Astrocyte of the cerebellum (primary cell): ENCODE measurements around the gene PKP3.
"Not testable (repeated sequence)": the region's sequence is repeated elsewhere in the genome, so short reads cannot be mapped to it uniquely, and the experiment has no call there.

Source experiments
- DNase-seq: peaks from one replicate; pipeline ENCODE4 v3.0.0-alpha.2; 2011; ENCODE audit warnings: low read depth
- H3K4me3 ChIP-seq: 2 replicates; pipeline ENCODE4 v1.5.1; 2011; ENCODE audit warnings: mild to moderate bottlenecking, low read depth, low read length, moderate library complexity
- in situ Hi-C: cut with HindIII; loops from 2 replicates; pipeline ENCODE4 v1.10.0; 2017; ENCODE audit warnings: low sequenced_read_pairs
- TF ChIP-seq, protein P1 (sequence below): IDR thresholded peaks from 2 replicates; pipeline ENCODE4 v1.5.1; 2012; ENCODE audit warnings: low read length, low read depth, moderate library complexity, mild to moderate bottlenecking; ENCODE audit errors: missing control alignments

The PKP3 gene

DNA sequence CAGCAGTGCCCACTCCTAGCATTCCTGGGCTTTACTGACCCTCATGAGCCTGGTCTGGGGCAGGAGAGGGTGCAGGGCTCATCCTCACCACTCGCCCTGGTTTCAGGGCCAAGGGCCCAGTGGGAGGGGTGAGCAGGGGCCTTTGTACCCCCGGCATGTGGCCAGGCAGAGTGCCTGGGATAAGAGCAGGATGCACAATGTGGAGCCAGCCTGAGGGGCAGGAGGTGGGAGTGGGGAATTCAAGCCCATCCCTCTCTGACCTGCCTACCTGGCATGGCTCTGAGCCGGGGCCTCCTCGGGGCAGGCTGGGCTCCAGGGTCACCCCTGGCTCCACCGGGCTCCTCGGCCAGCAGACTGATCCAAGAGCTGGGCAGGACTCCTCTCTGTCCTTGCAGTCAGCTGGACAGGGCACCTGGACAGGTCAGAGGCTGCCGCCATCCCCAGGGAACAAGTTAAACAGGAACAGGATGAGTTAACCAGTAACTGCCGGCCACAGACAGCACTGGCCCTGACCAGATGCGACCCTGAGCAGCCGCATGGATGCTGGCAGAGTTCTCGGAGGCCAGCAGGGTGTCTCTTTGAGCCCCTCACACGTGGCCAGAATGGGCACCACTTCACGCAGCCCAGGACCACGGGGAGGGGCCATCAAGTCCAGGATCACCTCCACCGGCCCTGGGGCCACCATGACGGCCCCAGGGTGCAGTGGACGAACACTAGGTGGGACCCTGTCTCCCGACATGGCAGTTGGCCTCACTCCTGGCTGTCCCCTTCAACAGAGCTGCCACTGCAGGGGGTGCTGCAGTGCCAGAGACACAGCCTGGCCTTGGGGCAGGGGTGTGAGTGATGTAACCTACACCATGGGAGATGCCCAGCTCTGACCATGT lies 15.8 kb downstream of the PKP3 start:
- TF ChIP-seq, protein P1, sequence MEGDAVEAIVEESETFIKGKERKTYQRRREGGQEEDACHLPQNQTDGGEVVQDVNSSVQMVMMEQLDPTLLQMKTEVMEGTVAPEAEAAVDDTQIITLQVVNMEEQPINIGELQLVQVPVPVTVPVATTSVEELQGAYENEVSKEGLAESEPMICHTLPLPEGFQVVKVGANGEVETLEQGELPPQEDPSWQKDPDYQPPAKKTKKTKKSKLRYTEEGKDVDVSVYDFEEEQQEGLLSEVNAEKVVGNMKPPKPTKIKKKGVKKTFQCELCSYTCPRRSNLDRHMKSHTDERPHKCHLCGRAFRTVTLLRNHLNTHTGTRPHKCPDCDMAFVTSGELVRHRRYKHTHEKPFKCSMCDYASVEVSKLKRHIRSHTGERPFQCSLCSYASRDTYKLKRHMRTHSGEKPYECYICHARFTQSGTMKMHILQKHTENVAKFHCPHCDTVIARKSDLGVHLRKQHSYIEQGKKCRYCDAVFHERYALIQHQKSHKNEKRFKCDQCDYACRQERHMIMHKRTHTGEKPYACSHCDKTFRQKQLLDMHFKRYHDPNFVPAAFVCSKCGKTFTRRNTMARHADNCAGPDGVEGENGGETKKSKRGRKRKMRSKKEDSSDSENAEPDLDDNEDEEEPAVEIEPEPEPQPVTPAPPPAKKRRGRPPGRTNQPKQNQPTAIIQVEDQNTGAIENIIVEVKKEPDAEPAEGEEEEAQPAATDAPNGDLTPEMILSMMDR = no peak
- no peak overlapping the region for H3K4me3 ChIP-seq
- no peak for DNase-seq
- in situ Hi-C loops = no loop called here

DNA sequence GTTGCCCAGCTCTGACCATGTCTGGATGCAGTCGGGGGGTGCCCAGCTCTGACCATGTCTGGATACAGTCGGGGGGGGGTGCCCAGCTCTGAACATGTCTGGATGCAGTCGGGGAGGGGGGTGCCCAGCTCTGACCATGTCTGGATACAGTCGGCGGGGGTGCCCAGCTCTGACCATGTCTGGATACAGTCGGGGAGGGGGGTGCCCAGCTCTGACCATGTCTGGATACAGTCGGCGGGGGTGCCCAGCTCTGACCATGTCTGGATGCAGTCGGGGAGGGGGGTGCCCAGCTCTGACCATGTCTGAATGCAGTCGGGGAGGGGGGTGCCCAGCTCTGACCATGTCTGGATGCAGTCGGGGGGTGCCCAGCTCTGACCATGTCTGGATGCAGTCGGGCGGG lies 16.7 kb downstream of the PKP3 start:
- DNase-seq, H3K4me3 ChIP-seq, in situ Hi-C loops: not testable (repeated sequence)

GRCh38 chr11:411520-411919 lies 17.5 kb downstream of the PKP3 start:
- DNase-seq, in situ Hi-C loops: not testable (repeated sequence)

GRCh38 chr11:412641-413119 lies 18.7 kb downstream of the PKP3 start:
- TF ChIP-seq, protein P1 = no peak
- no peak for DNase-seq
- no peak overlapping the region for H3K4me3 ChIP-seq
- in situ Hi-C loops = no loop called here

More at GRCh38 chr11:411520-411919, 17.5 kb downstream of the PKP3 start:
- H3K4me3 ChIP-seq = not testable (repeated sequence)

DNA sequence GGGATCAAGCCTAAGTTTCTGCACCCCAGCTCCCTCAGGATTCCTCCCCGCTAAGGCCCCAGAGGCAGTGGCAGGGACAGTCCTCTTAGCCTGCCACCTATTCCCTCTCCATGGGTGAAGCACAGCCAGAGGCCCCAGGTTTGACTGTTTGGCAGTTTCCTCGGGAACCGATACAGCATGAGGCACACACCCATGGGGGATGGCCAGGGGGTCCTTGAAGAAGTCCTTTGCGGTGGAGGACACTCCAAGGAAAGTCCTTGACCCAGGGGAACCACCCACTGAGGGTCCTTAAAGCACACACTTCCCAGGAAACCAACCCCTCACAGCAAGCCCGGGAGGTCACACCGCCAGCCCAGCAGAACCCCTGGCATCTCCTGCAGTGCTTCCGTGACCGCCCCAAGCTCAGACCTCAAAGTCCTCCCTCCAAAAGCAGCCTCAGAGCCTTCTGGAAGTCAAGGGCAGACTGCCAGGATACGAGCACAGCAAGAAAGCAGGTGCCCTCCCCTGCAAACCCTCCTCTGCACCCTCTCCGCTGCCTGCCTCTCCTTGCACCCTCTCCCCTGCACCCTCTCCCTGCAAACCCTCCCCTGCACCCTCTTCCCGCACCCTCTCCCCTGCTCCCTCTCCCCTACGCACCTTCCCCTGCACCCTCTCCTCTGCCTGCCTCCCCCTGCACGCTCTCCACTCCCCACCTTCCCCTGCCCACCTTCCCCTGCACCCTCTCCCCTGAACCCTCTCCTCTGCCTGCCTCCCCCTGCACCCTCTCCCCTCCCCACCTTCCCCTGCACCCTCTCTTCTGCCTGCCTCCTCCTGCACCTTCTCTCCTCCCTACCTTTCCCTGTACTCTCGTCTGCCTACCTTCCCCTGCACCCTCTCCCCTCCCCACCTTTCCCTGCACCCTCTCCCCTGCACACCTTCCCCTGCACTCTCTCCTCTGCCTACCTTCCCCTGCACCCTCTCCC lies 19.4 kb downstream of the PKP3 start:
- H3K4me3 ChIP-seq = no peak overlapping the region
- DNase-seq = no peak
- TF ChIP-seq, protein P1 = no peak
- in situ Hi-C loops = no loop called here

GRCh38 chr11:414318-414857 lies 20.4 kb downstream of the PKP3 start:
- TF ChIP-seq, protein P1 = no peak

DNA sequence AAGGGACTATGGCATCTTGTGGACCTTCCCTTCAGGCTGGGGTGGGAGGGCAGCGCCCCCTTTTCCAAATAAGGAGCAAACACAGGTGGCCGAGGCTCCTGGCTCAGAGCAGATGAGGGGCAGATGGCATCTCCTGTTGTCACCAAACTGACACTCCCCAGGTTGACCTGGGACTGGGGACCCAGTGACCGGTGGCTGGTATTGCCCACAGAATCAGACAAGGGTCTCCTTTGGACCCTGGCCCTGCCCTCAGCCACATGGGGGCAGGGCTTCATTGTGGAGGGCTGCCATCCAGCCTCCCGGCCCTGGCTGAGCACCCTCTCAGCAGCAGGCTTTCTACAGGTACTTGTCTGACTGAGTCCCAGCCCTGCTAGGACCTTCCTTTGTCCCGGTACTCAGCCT lies 21.6 kb downstream of the PKP3 start:
- DNase-seq = no peak
- no peak overlapping the region for H3K4me3 ChIP-seq
- in situ Hi-C loops = no loop called here
- TF ChIP-seq, protein P1 = no peak

More at GRCh38 chr11:414318-414857, 20.4 kb downstream of the PKP3 start:
- no peak for DNase-seq
- in situ Hi-C loops = no loop called here
- no peak overlapping the region for H3K4me3 ChIP-seq
